Adrenal gland (tissue), 12 donors: ENCODE results near the gene SLC35G2. TPM values are rescaled to one million over a fixed set of nuclear protein-coding genes. Genes with fewer than 3 reads are reported as not detected.

Source experiments
- DNase-seq, 7 donors: peaks; one replicate each; pipeline ENCODE4 v3.0.0-alpha.2; 2019 to 2020
- H3K27ac ChIP-seq, 5 donors: fragments of 200-600 bp; sonication (generic) in 4 of 5; 1 replicate in 3 of 5; 2 replicates in 2 of 5; pipeline versions ENCODE4 v1.5.1 to v1.8.0; 2016 to 2020; ENCODE audit warnings: mild to moderate bottlenecking in 1 of 5
- H3K27me3 ChIP-seq: fragments of 200-600 bp; 2 replicates; pipeline ENCODE4 v1.8.0; 2021
- H3K36me3 ChIP-seq, 2 donors: fragments of 200-600 bp; replicated peaks in 1 of 2; 1 replicate in 1 of 2; 2 replicates in 1 of 2; pipeline versions ENCODE4 v1.5.1 to v1.8.0; 2018 to 2022
- H3K4me1 ChIP-seq, 2 donors: fragments of 200-600 bp; replicated peaks in 1 of 2; 1 replicate in 1 of 2; 2 replicates in 1 of 2; pipeline versions ENCODE4 v1.5.1 to v1.8.0; 2018 to 2021
- H3K4me3 ChIP-seq, 4 donors: fragments of 200-600 bp; sonication (generic) in 3 of 4; one replicate each; pipeline ENCODE4 v1.5.1; 2016 to 2018
- H3K9me3 ChIP-seq, 3 donors: fragments of 200-600 bp; sonication (generic) in 1 of 3; replicated peaks in 1 of 3; 1 replicate in 2 of 3; 2 replicates in 1 of 3; pipeline versions ENCODE4 v1.5.1 to v1.8.0; 2016 to 2021
- POLR2A ChIP-seq, 2 donors: fragments of 450-650 bp; IDR thresholded peaks; one replicate each; pipeline ENCODE4 v1.6.1; 2017; ENCODE audit warnings: antibody characterized with exemption in 2 of 2, mild to moderate bottlenecking in 2 of 2, moderate library complexity in 1 of 2
- WGBS, 4 donors: extraction: QIAGEN DNeasy Blood & Tissue Kit in 2 of 4; methylation state at CpG; one replicate each; pipeline versions ENCODE4 v1.1.5 to v1.1.7; 2013 to 2017; 5-methylcytosine and 5-hydroxymethylcytosine counted together
- intact Hi-C, 2 donors: fragments of 100-400 bp; cut with DNase I; formaldehyde crosslinking; loops; one replicate each; pipeline versions ENCODE4 v1.14.1 to v1.15.0; 2022 to 2023
- polyA plus RNA-seq, 3 donors: library from polyadenylated mRNA; stranded (reverse); fragments of 200-250 nt in 2 of 3; fragments of 350-450 nt in 1 of 3; fragmentation: Illumina TruSeq in 1 of 3; extraction: RNeasy Lipid Tissue Mini Kit (QIAGEN cat#74804) in 1 of 3; gene quantifications; one replicate each; pipeline ENCODE4 v1.2.3, GENCODE V29; 2013 to 2014
- total RNA-seq, 9 donors: library from RNA; depleted of rRNA in 4 of 9; stranded (reverse); fragments of >200 nt in 4 of 9; fragments of 120-200 nt in 1 of 9; fragmentation: NEBNext Ultra II Directional in 1 of 9; extraction: Animal tissue kit (Norgen Biotek cat#: 25700) in 1 of 9; gene quantifications; one replicate each; pipeline versions ENCODE4 v1.1.0 to v1.2.4, GENCODE V29; 2013 to 2023
- TF ChIP-seq, protein P1 (sequence below), 6 experiments: fragments of 450-650 bp in 4 of 6; fragments of 200-600 bp in 2 of 6; sonication (generic) in 1 of 6; IDR thresholded peaks; 1 replicate in 5 of 6; 2 replicates in 1 of 6; pipeline versions ENCODE4 v1.5.1 to v1.8.0; 2016 to 2021; ENCODE audit warnings: antibody characterized with exemption in 6 of 6, mild to moderate bottlenecking in 2 of 6, moderate library complexity in 1 of 6
- donor health status: healthy with polysubstance abuse.
- donor health status: Bipolar disorder and iron deficiency.
- donor health status: DM: yes; HTN: yes; CAD: no.
- donor health status: DM: no; HTN: no; CAD: no.
- donor health status: DM: no; HTN: no; CAD: no.
- donor health status: DM: yes; HTN: yes; CAD: no.

SLC35G2 gene
- total and polyA plus RNA-seq, 12 donors, result 6.4 to 38.0 (median 17.0) TPM

- intact Hi-C loops, result no loop called here
- Histone ChIP-seq H3K27me3 (no peaks in the 10 kb centered on the region), H3K36me3 (no peaks in the 10 kb centered on the region), H3K27ac (no peak overlapping the region), H3K4me3 (no peak overlapping the region), H3K9me3 (peaks cover 0 to 17% (median 10%) of the 10 kb centered on the region in 3 donors), H3K4me1 (peaks cover 0 to 18% of the 10 kb centered on the region in 2 donors)
- WGBS, 4 donors, result 0 to 2% (median 0%) methylated on average over 1 of the region's 1 CpG
- TF ChIP-seq, protein P1, sequence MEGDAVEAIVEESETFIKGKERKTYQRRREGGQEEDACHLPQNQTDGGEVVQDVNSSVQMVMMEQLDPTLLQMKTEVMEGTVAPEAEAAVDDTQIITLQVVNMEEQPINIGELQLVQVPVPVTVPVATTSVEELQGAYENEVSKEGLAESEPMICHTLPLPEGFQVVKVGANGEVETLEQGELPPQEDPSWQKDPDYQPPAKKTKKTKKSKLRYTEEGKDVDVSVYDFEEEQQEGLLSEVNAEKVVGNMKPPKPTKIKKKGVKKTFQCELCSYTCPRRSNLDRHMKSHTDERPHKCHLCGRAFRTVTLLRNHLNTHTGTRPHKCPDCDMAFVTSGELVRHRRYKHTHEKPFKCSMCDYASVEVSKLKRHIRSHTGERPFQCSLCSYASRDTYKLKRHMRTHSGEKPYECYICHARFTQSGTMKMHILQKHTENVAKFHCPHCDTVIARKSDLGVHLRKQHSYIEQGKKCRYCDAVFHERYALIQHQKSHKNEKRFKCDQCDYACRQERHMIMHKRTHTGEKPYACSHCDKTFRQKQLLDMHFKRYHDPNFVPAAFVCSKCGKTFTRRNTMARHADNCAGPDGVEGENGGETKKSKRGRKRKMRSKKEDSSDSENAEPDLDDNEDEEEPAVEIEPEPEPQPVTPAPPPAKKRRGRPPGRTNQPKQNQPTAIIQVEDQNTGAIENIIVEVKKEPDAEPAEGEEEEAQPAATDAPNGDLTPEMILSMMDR (IDR thresholded peaks at IDR 0.05), result no peak
- no peak for DNase-seq
These were observed 85.0 kb downstream of the SLC35G2 start for GRCh38 chr3:136903899-136904298.

DNA sequence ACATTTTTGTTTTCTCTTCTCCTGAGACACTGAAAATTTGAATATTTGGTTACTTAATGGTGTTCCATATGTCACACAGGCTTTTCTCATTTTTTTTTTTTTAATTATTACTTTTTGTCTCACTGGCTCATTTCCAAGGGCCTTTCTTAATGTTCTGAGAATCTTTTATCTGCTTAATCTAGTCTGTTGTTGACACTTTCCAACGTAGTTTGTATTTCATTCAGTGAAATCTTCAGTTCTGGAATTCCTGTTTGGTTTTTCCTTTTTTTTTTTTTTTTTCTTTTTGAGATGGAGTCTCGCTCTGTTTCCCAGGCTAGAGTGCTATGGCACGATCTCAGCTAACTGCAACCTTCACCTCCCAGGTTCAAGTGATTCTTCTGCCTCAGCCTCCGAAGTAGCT is 85.8 kb downstream of the SLC35G2 start:
- intact Hi-C loops, result no loop called here
- Histone ChIP-seq H3K27ac (no peak overlapping the region), H3K9me3 (peaks cover 0 to 17% (median 10%) of the 10 kb centered on the region in 3 donors), H3K27me3 (no peaks in the 10 kb centered on the region), H3K36me3 (no peaks in the 10 kb centered on the region), H3K4me3 (no peak overlapping the region), H3K4me1 (peaks cover 0 to 16% of the 10 kb centered on the region in 2 donors)
- TF ChIP-seq, protein P1 (IDR thresholded peaks at IDR 0.05), result no peak
- TF ChIP-seq POLR2A (IDR thresholded peaks at IDR 0.05), result no peak
- WGBS, 4 donors, result 72 to 75% (median 73%) methylated on average over 4 of the region's 4 CpGs
- no peak for DNase-seq

Other genes with a start within 250 kb of the SLC35G2 start
- 10 to 100 TPM; 17.1 to 39.8 (median 28.1) TPM for gene STAG1, start 66.7 kb upstream of the SLC35G2 start, total RNA-seq
- 10 to 100 TPM in 2 of 3 donors, 1 to 10 TPM in 1; 7.5 to 15.8 (median 11.0) TPM for gene STAG1, start 66.7 kb upstream of the SLC35G2 start, polyA plus RNA-seq
- gene NCK1, start 43.1 kb downstream of the SLC35G2 start, total RNA-seq, result 10 to 100 TPM; 21.3 to 59.2 (median 36.5) TPM
- gene NCK1, start 43.1 kb downstream of the SLC35G2 start, polyA plus RNA-seq, result 10 to 100 TPM in 2 of 3 donors, 1 to 10 TPM in 1; 6.0 to 47.0 (median 10.1) TPM
- 1 to 10 TPM in 2 of 9 donors, under 1 TPM in 6, not detected in 1; 0.12 to 1.3 (median 0.44) TPM for gene IL20RB, start 138.9 kb downstream of the SLC35G2 start, total RNA-seq
- gene IL20RB, start 138.9 kb downstream of the SLC35G2 start, polyA plus RNA-seq, result 1 to 10 TPM; 1.1 to 1.7 (median 1.2) TPM